NK-92 (cell line): ENCODE results near the gene LAMC2.

Source experiments
- DNase-seq: peaks from one replicate; lab custom pipeline; 2025; ENCODE audit not compliant: unreplicated experiment; lab: John Stamatoyannopoulos, UW

LAMC2 gene

GRCh38 chr1:183167676-183168075 is 18.4 kb upstream of the LAMC2 start:
- no peak for DNase-seq

GRCh38 chr1:183168308-183168707 is 17.8 kb upstream of the LAMC2 start:
- DNase-seq = no peak

GRCh38 chr1:183173828-183174227 is 12.2 kb upstream of the LAMC2 start:
- DNase-seq = no peak

GRCh38 chr1:183175631-183176030 is 10.4 kb upstream of the LAMC2 start:
- no peak for DNase-seq

- DNase-seq = no peak
Measured at GRCh38 chr1:183178545-183178944, 7.5 kb upstream of the LAMC2 start.

- no peak for DNase-seq
Measured at GRCh38 chr1:183179033-183179432, 7.0 kb upstream of the LAMC2 start.

- DNase-seq = no peak
Measured at GRCh38 chr1:183180218-183180617, 5.8 kb upstream of the LAMC2 start.

- DNase-seq = no peak
Measured at GRCh38 chr1:183180634-183181056, 5.4 kb upstream of the LAMC2 start.

GRCh38 chr1:183186841-183187240 is 777 bp downstream of the LAMC2 start:
- no peak for DNase-seq

GRCh38 chr1:183188240-183188639 is 2.2 kb downstream of the LAMC2 start:
- no peak for DNase-seq

GRCh38 chr1:183191833-183192232 is 5.8 kb downstream of the LAMC2 start:
- no peak for DNase-seq

- DNase-seq = no peak
Measured at GRCh38 chr1:183193963-183194525, 8.0 kb downstream of the LAMC2 start.

GRCh38 chr1:183194527-183195141 is 8.6 kb downstream of the LAMC2 start:
- DNase-seq = no peak

- no peak for DNase-seq
Measured at GRCh38 chr1:183195142-183195574, 9.1 kb downstream of the LAMC2 start.

GRCh38 chr1:183197762-183198161 is 11.7 kb downstream of the LAMC2 start:
- no peak for DNase-seq

- no peak for DNase-seq
Measured at GRCh38 chr1:183198463-183198862, 12.4 kb downstream of the LAMC2 start.

- no peak for DNase-seq
Measured at GRCh38 chr1:183199304-183199703, 13.2 kb downstream of the LAMC2 start.

GRCh38 chr1:183200451-183200850 is 14.4 kb downstream of the LAMC2 start:
- no peak for DNase-seq

- DNase-seq = no peak
Measured at GRCh38 chr1:183203094-183203493, 17.0 kb downstream of the LAMC2 start.

- DNase-seq = no peak
Measured at GRCh38 chr1:183205196-183205781, 19.2 kb downstream of the LAMC2 start.

- no peak for DNase-seq
Measured at GRCh38 chr1:183206538-183207122, 20.6 kb downstream of the LAMC2 start.

GRCh38 chr1:183209533-183210158 is 23.6 kb downstream of the LAMC2 start:
- no peak for DNase-seq
